ENCODE measurements around the gene CELF5.
"Not testable (repeated sequence)": the region's sequence is repeated elsewhere in the genome, so short reads cannot be mapped to it uniquely, and the experiment has no call there.

The CELF5 gene

GRCh38 chr19:3208317-3209207 is 15.9 kb upstream of the CELF5 start:
- no peak for DNase-seq

GRCh38 chr19:3210347-3211017 is 14.0 kb upstream of the CELF5 start:
- DNase-seq = no peak

- no peak for DNase-seq
These were observed 13.3 kb upstream of the CELF5 start for GRCh38 chr19:3211191-3211590.

GRCh38 chr19:3213159-3213558 is 11.3 kb upstream of the CELF5 start:
- DNase-seq = no peak

- DNase-seq = no peak
These were observed 7.6 kb upstream of the CELF5 start for GRCh38 chr19:3216874-3217273.

- no peak for DNase-seq
These were observed 3.9 kb upstream of the CELF5 start for GRCh38 chr19:3220576-3220975.

GRCh38 chr19:3221576-3221975 is 2.9 kb upstream of the CELF5 start:
- not testable (repeated sequence) for DNase-seq

GRCh38 chr19:3222709-3223108 is 1.8 kb upstream of the CELF5 start:
- no peak for DNase-seq

- no peak for DNase-seq
These were observed 666 bp downstream of the CELF5 start for GRCh38 chr19:3225169-3225485.

GRCh38 chr19:3225677-3226093 is 1.2 kb downstream of the CELF5 start:
- DNase-seq = no peak

- no peak for DNase-seq
These were observed 2.7 kb downstream of the CELF5 start for GRCh38 chr19:3227054-3227626.

- DNase-seq = no peak
These were observed 4.9 kb downstream of the CELF5 start for GRCh38 chr19:3229346-3229743.

GRCh38 chr19:3229888-3230496 is 5.5 kb downstream of the CELF5 start:
- DNase-seq = no peak

- DNase-seq = no peak
These were observed 6.8 kb downstream of the CELF5 start for GRCh38 chr19:3231288-3231687.

GRCh38 chr19:3233116-3233515 is 8.7 kb downstream of the CELF5 start:
- DNase-seq = no peak

GRCh38 chr19:3233831-3234230 is 9.4 kb downstream of the CELF5 start:
- DNase-seq = no peak

GRCh38 chr19:3234800-3235199 is 10.3 kb downstream of the CELF5 start:
- no peak for DNase-seq

- not testable (repeated sequence) for DNase-seq
These were observed 11.1 kb downstream of the CELF5 start for GRCh38 chr19:3235604-3236003.

- no peak for DNase-seq
These were observed 11.8 kb downstream of the CELF5 start for GRCh38 chr19:3236272-3236671.

GRCh38 chr19:3238066-3238561 is 13.7 kb downstream of the CELF5 start:
- DNase-seq = no peak

- no peak for DNase-seq
These were observed 14.9 kb downstream of the CELF5 start for GRCh38 chr19:3239367-3239766.

- DNase-seq = no peak
These were observed 19.6 kb downstream of the CELF5 start for GRCh38 chr19:3243819-3244700.
